Stimulated activated naive CD8-positive, alpha-beta T cell treated with anti-CD3 and anti-CD28 coated beads, Interleukin-15, amount 100 ng/mL, for 72 hours (primary cell): ENCODE results near the gene S100A1.
"Not testable (repeated sequence)": the region's sequence is repeated elsewhere in the genome, so short reads cannot be mapped to it uniquely, and the experiment has no call there.

Experiments
- ATAC-seq: fragments of 150-1000 bp; cut with Tn5 transposase; 2 replicates; pipeline ENCODE4 v1.10.0; 2021; ENCODE audit warnings: mild to moderate bottlenecking, moderate library complexity
- DNase-seq, 2 donors: peaks; one replicate each; pipeline ENCODE4 v3.0.0; 2021 to 2022
- H3K27ac Mint-ChIP-seq, 2 donors: one replicate each; pipeline ENCODE4 v1.8.0; 2022; ENCODE audit warnings: mild to moderate bottlenecking in 2 of 2, mixed read lengths in 2 of 2, moderate library complexity in 2 of 2
- H3K27me3 Mint-ChIP-seq: one replicate; pipeline ENCODE4 v1.8.0; 2022; ENCODE audit warnings: mixed read lengths
- H3K4me1 Mint-ChIP-seq: one replicate; pipeline ENCODE4 v1.8.0; 2022; ENCODE audit warnings: mild to moderate bottlenecking, mixed read lengths
- H3K4me3 Mint-ChIP-seq, 2 donors: one replicate each; pipeline ENCODE4 v1.8.0; 2022; ENCODE audit warnings: mild to moderate bottlenecking in 2 of 2, mixed read lengths in 2 of 2, moderate library complexity in 1 of 2
- H3K9me3 Mint-ChIP-seq, 2 donors: one replicate each; pipeline ENCODE4 v1.8.0; 2022; ENCODE audit warnings: mixed read lengths in 2 of 2

Gene S100A1

DNA sequence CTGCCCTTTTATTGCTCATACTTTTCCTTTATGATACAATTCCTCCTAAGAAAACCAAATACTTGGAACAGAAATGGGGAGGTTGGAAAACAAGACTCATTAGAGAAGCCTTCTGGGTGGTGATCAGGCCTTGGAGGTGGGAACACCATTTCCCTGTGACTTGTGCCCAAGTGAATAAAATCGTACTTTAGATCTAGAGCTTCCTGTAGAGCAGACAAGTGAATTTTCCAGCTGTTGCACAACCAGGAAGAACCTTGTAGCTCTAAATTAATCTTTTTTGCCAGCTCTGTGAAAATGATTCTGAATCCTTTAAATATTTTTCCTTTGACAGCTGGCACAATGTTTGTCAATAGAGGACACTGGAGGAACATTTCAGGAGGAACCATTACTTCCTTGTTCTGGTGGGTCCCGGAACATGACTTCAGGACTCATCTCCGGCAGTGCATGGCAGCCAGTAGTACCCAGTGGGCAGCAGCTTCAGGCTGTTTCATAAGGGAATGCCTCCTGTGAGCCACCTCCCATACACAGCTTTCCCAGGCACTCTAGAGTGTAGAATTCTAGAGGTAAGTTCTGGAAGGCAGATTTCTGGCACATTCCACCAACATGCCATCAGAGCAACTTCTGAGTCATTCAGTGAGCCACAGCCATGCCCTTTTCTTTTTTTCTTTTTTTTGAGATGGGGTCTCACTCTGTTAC is 24.7 kb downstream of the S100A1 start:
- ATAC-seq: no peak

DNA sequence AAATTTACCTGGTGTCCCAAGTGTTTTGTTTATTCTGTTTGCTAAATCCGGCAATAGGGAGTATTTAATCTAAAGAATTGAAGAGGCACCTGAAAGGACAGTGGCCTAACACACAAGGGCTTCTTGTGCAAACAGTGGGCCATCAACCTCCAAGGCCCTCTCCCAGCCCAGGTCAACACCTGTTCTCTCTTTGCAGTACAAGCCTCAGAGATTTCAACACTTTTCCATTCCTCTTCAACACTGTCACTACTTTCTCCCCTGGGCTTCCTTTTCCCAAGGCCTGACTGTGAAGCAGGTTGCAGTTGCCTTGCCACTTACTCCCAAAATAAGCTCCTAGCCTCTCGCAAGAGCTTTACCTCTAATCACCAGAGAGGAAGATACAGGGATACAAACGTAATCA is 27.1 kb downstream of the S100A1 start:
- Mint-ChIP-seq H3K4me3 (no peak overlapping the region), H3K4me1 (peaks cover 25% of the 10 kb centered on the region), H3K9me3 (no peaks in the 10 kb centered on the region), H3K27ac (peak overlapping the region in 1 of 2 donors; percentile 36), H3K27me3 (no peaks in the 10 kb centered on the region)
- ATAC-seq (no peak), DNase-seq (no peak)

More for the DNA sequence above, 24.7 kb downstream of the S100A1 start:
- DNase-seq: no peak
- no peak overlapping the region for H3K4me3 Mint-ChIP-seq
- H3K9me3 Mint-ChIP-seq: no peaks in the 10 kb centered on the region
- H3K27me3 Mint-ChIP-seq: no peaks in the 10 kb centered on the region
- H3K27ac Mint-ChIP-seq: peak overlapping the region in 1 of 2 donors; percentile 77
- peaks cover 31% of the 10 kb centered on the region for H3K4me1 Mint-ChIP-seq

DNA sequence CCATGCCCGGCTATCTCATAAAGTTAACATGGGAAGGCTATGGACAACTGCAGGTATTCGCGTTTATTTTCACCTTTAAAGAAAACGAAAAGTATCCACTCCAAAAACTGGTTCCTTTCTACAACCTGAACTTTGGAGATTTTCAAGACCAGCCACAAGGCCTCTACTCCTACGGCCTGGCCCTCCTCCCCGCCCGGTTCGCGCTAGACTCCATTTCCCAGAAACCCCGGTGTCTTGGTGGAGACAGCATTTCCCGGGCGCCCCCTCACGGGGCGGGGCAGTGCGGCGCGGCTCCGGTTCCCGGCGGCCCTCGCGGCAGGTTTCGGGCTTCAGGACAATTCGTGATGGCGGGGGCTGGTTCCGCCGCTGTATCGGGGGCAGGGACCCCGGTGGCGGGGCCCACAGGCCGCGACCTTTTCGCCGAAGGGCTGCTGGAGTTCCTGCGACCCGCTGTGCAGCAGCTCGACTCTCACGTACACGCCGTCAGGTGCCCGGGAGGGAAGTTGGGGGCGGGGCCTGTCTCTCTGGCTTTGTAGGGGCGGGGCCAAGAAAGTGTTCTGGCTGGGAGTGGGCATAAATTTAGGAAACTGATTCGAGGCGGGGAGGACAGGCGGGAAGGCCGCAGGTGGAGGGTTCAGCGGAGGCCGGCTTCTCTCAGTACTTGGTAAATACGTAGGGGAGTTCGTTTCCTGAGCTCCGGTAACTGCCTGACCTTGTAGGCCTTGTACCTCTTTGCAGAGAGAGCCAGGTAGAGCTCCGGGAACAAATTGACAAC is 30.4 kb downstream of the S100A1 start, which contains the start of gene SNAPIN:
Gene SNAPIN (plus strand): TSS at position 304 of the 775 bp plus-strand sequence. CDS start 41 bp downstream, at position 345.
- Mint-ChIP-seq H3K9me3 (no peaks in the 10 kb centered on the region), H3K27me3 (no peaks in the 10 kb centered on the region), H3K27ac (peak within 1 kb of the TSS; percentile 94 to 96), H3K4me1 (peaks cover 34% of the 10 kb centered on the region), H3K4me3 (peak within 1 kb of the TSS; percentile 92 to 96)
- DNase-seq (peak; percentile 90 to 92), ATAC-seq (peak; percentile 97)

DNA sequence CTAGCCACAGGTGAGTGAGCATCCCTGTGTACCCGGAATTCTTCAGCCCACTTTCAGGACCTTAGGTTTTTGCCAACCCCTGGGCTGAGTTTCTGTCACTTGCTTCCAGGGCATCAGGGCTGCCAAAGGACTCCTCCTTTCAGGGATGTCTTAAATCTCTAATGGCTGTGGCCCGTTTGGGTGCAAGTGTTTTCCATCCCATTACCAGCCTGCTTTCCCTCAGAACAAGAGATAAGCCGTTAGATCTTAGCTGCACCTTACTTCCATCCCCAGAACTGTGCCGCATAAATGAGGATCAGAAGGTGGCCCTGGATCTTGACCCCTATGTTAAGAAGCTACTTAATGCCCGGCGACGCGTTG is 30.9 kb downstream of the S100A1 start:
- ATAC-seq (no peak), DNase-seq (no peak)
- Mint-ChIP-seq H3K4me1 (peaks cover 34% of the 10 kb centered on the region), H3K9me3 (no peaks in the 10 kb centered on the region), H3K4me3 (peak overlapping the region; percentile 92 to 96), H3K27ac (peak overlapping the region; percentile 62 to 93), H3K27me3 (no peaks in the 10 kb centered on the region)

DNA sequence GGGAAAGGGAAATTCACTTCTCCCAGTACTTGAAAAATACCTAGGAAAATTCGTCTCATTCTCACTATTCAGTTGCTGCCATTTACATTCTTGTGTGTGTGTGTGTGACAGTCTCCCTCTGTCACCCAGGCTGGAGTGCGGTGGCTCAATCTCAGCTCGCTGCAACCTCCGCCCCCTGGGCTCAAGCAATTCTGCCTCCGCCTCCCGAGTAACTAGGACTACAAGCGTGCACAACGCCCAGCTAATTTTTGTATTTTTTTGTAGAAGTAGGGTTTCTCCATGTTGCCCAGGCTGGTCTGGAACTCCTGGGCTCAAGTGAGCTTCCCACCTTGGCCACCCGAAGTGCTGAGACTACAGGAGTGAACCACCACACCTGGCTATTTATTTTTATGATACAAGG is 31.4 kb downstream of the S100A1 start:
- H3K9me3 Mint-ChIP-seq: no peaks in the 10 kb centered on the region
- ATAC-seq (no peak), DNase-seq (no peak)
- peak overlapping the region; percentile 62 to 93 for H3K27ac Mint-ChIP-seq
- no peaks in the 10 kb centered on the region for H3K27me3 Mint-ChIP-seq
- H3K4me3 Mint-ChIP-seq: peak overlapping the region; percentile 92 to 96
- H3K4me1 Mint-ChIP-seq: peaks cover 34% of the 10 kb centered on the region

DNA sequence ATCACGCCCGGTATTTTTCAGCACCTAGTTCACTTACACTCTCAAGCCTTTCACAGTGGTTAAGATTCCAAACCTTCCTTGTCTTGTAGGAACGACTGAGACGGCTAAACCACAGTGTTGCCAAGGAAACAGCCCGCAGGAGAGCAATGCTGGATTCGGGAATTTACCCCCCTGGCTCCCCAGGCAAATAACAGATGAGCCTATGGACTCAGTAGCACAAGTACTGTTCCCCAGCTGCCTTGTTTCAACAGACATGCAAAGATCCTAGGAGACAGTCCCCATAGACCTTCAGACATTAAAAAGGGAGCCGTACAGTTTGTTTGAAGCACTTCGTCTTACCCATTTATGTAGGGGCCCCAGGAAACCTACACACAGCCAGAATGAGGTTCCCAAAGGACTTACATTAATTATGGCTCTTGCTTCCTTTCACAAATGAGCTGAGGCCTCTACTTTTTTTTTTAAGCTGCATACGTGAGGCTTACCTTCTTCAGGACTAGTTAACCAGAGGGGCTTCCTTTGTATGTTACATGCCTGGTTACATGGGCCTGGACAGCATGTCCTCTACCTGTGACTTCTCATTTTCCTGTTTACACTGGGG is 33.0 kb downstream of the S100A1 start:
- Mint-ChIP-seq H3K27me3 (no peaks in the 10 kb centered on the region), H3K27ac (no peak overlapping the region), H3K4me1 (peaks cover 37% of the 10 kb centered on the region), H3K9me3 (no peaks in the 10 kb centered on the region), H3K4me3 (no peak overlapping the region)
- no peak for DNase-seq
- ATAC-seq: no peak

DNA sequence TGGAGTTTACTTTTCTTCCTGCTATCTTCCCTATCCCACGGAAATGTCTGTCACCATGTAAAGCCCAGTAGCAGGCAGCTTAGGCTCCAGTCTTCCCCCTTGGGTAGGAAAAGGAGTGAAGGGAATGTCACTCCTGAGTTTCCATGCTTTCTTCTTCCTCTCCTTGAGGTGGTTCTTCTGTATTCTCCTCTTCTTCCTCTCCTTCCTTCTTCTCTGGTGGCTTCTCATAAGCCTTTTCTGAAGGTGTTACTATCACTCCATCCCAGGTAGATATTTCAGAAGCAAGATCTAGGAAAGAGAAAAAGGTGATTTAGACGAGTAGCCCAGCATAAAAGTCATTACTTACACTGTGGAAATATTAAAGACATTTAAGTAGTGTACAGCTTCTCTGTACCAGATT is 34.0 kb downstream of the S100A1 start:
- H3K4me3 Mint-ChIP-seq: no peak overlapping the region
- H3K27me3 Mint-ChIP-seq: no peaks in the 10 kb centered on the region
- DNase-seq: no peak
- H3K4me1 Mint-ChIP-seq: peaks cover 39% of the 10 kb centered on the region
- H3K27ac Mint-ChIP-seq: no peak overlapping the region
- no peak for ATAC-seq
- no peaks in the 10 kb centered on the region for H3K9me3 Mint-ChIP-seq

DNA sequence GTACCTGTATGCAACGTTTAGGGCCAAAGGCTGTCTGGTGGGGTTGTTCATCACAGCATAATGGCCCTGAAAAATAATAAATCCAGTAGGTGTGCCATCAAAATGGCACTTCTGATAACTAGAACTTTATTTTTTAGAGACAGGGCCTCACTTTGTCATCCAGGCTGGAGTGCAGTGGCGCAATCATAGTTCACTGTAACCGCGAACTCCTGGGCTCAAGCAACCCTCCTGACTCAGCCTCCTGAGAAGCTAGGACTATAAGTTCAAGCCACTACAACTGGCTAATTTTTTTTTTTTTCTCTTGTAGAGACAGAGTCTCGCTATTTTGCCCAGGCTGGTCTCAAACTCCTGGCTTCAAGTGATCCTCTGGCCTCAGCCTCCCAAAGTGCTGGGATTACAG is 35.0 kb downstream of the S100A1 start:
- ATAC-seq (no peak), DNase-seq (no peak)
- Mint-ChIP-seq H3K27ac (no peak overlapping the region), H3K9me3 (no peaks in the 10 kb centered on the region), H3K27me3 (no peaks in the 10 kb centered on the region), H3K4me1 (peaks cover 33% of the 10 kb centered on the region), H3K4me3 (no peak overlapping the region)

DNA sequence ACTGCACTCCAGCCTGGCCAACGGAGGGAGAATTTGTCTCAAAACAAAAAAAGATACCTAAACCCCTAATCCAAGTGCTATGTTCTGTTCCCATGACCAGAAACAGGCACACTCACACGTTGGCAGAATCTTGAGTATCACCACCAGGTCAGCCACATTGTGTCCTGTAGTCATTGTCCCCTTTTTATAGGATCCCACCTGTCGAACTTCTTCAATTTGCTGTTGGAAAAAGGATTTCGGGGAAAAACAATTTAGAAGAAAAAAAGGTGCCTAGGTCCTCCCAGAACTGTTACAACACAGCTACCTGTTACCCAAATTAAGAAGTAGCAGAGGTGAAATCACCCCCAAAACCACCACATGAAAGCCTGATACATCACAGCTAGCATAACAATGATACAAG is 39.2 kb downstream of the S100A1 start:
- Mint-ChIP-seq H3K4me1 (peaks cover 9% of the 10 kb centered on the region), H3K9me3 (no peaks in the 10 kb centered on the region), H3K27ac (peak overlapping the region in 1 of 2 donors; percentile 71), H3K27me3 (no peaks in the 10 kb centered on the region), H3K4me3 (no peak overlapping the region)
- no peak for DNase-seq
- ATAC-seq: no peak

DNA sequence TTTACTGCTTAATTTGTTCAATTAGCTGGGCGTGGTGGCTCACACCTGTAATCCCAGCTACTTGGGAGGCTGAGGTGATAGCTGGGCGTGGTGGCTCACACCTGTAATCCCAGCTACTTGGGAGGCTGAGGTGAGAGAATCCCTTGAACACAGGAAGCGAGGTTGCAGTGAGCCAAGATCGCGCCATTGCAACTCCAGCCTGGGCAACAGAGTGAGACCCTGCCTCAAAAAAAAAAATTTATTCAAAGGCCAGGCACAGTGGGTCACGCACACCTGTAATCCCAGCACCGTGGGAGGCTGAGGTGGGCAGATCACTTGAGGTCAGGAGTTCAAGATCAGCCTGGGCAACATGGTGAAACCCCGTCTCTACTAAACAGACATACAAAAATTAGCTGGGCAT is 40.4 kb downstream of the S100A1 start:
- Mint-ChIP-seq H3K4me1 (peaks cover 19% of the 10 kb centered on the region), H3K27ac (peak overlapping the region in 1 of 2 donors; percentile 82)
- not testable (repeated sequence) for H3K9me3 Mint-ChIP-seq, H3K27me3 Mint-ChIP-seq, DNase-seq, ATAC-seq, H3K4me3 Mint-ChIP-seq

DNA sequence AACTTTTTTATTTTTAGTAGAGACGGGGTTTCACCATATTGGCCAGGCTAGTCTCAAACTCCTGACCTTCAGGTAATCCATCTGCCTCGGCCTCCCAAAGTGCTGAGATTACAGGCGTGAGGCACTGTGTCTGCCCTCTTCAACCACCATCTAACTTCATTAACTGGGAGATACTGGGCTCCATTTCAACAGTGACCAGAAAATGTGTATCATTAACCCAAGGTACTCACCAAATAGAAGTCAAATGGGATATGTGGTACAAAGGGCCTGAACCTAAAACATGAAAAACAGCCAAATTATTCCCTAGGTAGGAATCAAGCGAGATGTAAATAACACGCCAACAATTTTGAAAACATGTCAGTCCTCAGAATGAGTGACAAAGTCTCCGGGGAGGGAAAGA is 41.4 kb downstream of the S100A1 start:
- H3K27me3 Mint-ChIP-seq: no peaks in the 10 kb centered on the region
- DNase-seq: no peak
- no peak for ATAC-seq

DNA sequence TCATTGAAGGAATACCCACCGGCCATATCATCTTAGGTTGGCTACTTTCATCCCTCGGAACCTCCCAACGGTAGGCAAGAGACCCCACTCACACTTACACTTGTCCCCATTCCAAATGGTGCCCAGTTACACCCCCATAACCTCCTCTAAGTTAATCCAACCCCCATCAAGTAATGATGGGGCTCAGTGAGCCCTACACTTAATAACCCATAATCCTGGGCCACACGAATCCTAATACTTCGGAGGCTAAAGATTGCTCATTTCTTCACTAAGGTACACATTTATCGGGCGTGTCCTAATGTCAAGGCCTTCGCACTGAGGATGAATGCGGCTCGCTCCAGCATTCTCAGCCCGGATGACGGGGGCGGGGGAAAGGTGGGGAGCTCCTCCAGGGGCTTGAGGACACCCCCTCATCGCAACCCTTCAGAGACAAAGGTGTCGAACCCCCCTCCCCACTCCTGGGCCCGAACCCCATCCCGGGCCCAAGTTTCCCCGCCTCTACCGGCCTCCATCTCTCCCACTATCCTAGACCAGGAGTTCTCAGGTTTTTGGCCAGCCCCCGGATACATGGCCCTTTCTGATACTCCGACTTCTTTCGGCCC is 42.1 kb downstream of the S100A1 start:
- H3K4me1 Mint-ChIP-seq: peaks cover 19% of the 10 kb centered on the region
- H3K27me3 Mint-ChIP-seq: no peaks in the 10 kb centered on the region
- no peak for ATAC-seq
- no peaks in the 10 kb centered on the region for H3K9me3 Mint-ChIP-seq
- no peak overlapping the region for H3K27ac Mint-ChIP-seq
- H3K4me3 Mint-ChIP-seq: no peak overlapping the region
- DNase-seq: peak in 1 of 2 donors; percentile 25

More for the DNA sequence above, 41.4 kb downstream of the S100A1 start:
- H3K9me3 Mint-ChIP-seq: no peaks in the 10 kb centered on the region
- peaks cover 19% of the 10 kb centered on the region for H3K4me1 Mint-ChIP-seq
- H3K4me3 Mint-ChIP-seq: no peak overlapping the region
- H3K27ac Mint-ChIP-seq: peak overlapping the region; percentile 43 to 67

DNA sequence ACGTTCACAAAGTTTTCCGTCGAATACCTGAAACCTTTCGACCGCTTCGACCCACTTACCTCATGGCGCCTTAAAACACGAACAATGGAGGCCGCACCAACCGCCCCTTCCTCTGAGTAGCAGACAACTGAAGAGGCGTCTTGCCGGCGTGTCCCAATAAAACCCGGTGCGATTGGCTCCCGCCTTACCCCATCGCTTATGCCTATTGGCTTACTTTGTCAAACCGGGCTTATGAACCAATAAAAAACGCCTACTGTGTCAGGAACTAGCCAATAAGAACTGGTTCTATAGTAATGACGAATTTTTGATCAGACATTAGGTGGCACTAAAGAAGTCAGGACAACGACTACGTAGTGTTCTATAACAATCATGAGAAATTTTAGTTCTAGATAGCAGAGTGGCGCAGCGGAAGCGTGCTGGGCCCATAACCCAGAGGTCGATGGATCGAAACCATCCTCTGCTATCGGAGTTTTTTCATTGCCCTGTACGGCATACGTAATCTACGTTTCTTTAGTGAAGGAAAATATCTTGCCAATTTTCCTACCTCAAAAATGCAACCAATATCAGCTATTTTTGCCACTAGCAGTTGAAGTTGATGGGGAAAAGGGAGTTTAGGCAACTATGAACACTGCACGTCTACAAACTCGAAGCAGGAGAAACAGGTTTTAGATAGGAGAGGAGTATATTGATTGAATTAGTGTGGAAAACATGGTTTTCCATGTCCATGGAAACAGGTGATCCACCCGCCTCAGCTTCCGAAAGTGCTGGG is 42.8 kb downstream of the S100A1 start, which contains the start of gene ILF2:
Gene ILF2 (minus strand): TSS at position 135 of the 769 bp plus-strand sequence. CDS start 71 bp downstream, at position 64.
- no peaks in the 10 kb centered on the region for H3K27me3 Mint-ChIP-seq
- ATAC-seq: peak; percentile 94
- H3K4me3 Mint-ChIP-seq: no peak within 1 kb of the TSS
- peak; percentile 97 for DNase-seq
- peak within 1 kb of the TSS; percentile 87 to 92 for H3K27ac Mint-ChIP-seq
- peaks cover 17% of the 10 kb centered on the region for H3K4me1 Mint-ChIP-seq
- H3K9me3 Mint-ChIP-seq: no peaks in the 10 kb centered on the region

DNA sequence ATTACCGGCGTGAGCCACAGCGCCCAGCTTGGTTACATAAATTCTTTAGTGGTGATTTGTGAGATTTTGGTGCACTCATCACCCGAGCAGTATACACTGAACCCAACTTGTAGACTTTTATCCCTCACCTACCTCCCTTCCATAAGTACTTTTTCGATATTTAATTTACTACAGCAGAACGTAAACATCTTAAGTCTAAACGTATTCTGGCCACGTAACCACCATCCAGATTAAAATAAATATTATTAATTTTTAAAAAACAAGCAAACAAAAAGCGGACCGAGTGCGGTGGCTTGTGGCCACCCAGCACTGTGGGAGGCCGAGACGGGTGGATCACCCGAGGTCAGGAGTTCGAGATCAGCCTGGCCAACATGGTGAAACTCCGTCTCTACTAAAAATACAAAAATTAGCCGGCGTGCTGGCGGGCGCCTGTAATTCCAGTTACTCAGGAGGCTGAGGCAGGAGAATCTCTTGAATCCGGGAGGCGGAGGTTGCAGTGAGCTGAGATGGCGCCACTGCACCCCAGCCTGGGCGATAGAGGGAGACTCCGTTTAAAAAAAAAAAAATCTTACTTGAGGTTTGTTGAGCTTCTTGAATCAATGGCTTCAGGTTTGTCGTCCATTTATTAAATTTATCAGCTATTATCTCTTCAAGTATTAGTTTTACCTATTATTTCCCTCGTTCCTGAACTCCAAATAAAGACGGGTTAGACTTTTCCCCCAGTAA is 43.6 kb downstream of the S100A1 start:
- H3K27me3 Mint-ChIP-seq, H3K4me3 Mint-ChIP-seq, H3K9me3 Mint-ChIP-seq: not testable (repeated sequence)
- Mint-ChIP-seq H3K27ac (peak overlapping the region; percentile 91 to 92), H3K4me1 (peaks cover 14% of the 10 kb centered on the region)
- ATAC-seq: peak; percentile 53
- peak; percentile 62 to 74 for DNase-seq
